Liver (tissue), 9 donors: ENCODE data around the gene SIM2. TPM values are rescaled to one million over a fixed set of nuclear protein-coding genes. Genes with fewer than 3 reads are reported as not detected.

ENCODE experiments used
- DNase-seq: peaks from one replicate; pipeline ENCODE4 v3.0.0-alpha.2; 2017; ENCODE audit warnings: low spot score
- H3K27ac ChIP-seq, 2 donors: one replicate each; pipeline ENCODE4 v1.7.0; 2013; ENCODE audit warnings: inconsistent platforms in 2 of 2, low read length in 2 of 2, control low read depth in 1 of 2, low read depth in 1 of 2, mild to moderate bottlenecking in 1 of 2
- H3K27me3 ChIP-seq, 4 donors: one replicate each; pipeline versions ENCODE4 v1.6.1 to v1.7.0; 2013; ENCODE audit warnings: low read length in 3 of 4, inconsistent platforms in 1 of 4, mild to moderate bottlenecking in 1 of 4, moderate library complexity in 1 of 4; ENCODE audit not compliant: control insufficient read depth in 4 of 4, insufficient read depth in 4 of 4
- H3K36me3 ChIP-seq, 4 donors: one replicate each; pipeline versions ENCODE4 v1.6.1 to v1.7.0; 2013; ENCODE audit warnings: low read length in 3 of 4, mild to moderate bottlenecking in 3 of 4, low read depth in 1 of 4, moderate library complexity in 1 of 4; ENCODE audit not compliant: control insufficient read depth in 4 of 4, insufficient read depth in 3 of 4
- H3K4me1 ChIP-seq, 4 donors: one replicate each; pipeline versions ENCODE4 v1.6.1 to v1.7.0; 2013; ENCODE audit warnings: low read length in 3 of 4, mild to moderate bottlenecking in 3 of 4, moderate library complexity in 1 of 4; ENCODE audit not compliant: control insufficient read depth in 4 of 4, insufficient read depth in 4 of 4
- H3K4me3 ChIP-seq, 3 donors: one replicate each; pipeline versions ENCODE4 v1.6.1 to v1.7.0; 2013; ENCODE audit warnings: low read length in 3 of 3, control low read depth in 1 of 3, low read depth in 1 of 3, mild to moderate bottlenecking in 1 of 3
- H3K9ac ChIP-seq, 2 donors: one replicate each; pipeline ENCODE4 v1.7.0; 2013; ENCODE audit warnings: low read length in 2 of 2, mild to moderate bottlenecking in 2 of 2, moderate library complexity in 2 of 2, control low read depth in 1 of 2, low read depth in 1 of 2
- H3K9me3 ChIP-seq, 4 donors: one replicate each; pipeline versions ENCODE4 v1.6.1 to v1.7.0; 2013; ENCODE audit warnings: low read length in 3 of 4; ENCODE audit not compliant: control insufficient read depth in 4 of 4
- EGR1 ChIP-seq, 2 donors: IDR thresholded peaks; 2 replicates each; pipeline ENCODE4 v1.6.1; 2016 to 2018; ENCODE audit warnings: antibody characterized with exemption in 2 of 2, low read depth in 2 of 2
- FOXA1 ChIP-seq: IDR thresholded peaks from 2 replicates; pipeline ENCODE4 v1.6.1; 2016; ENCODE audit warnings: antibody characterized with exemption
- FOXA2 ChIP-seq: IDR thresholded peaks from 2 replicates; pipeline ENCODE4 v1.6.1; 2016; ENCODE audit warnings: antibody characterized with exemption
- GABPA ChIP-seq, 2 donors: IDR thresholded peaks in 1 of 2; conservative IDR thresholded peaks in 1 of 2; 2 replicates each; pipeline ENCODE4 v1.6.1; 2016; ENCODE audit warnings: antibody characterized with exemption in 2 of 2, mild to moderate bottlenecking in 1 of 2, moderate library complexity in 1 of 2
- HNF4A ChIP-seq, 2 donors: conservative IDR thresholded peaks; 2 replicates each; pipeline ENCODE4 v1.6.1; 2016; ENCODE audit warnings: antibody characterized with exemption in 2 of 2, mild to moderate bottlenecking in 2 of 2
- HNF4G ChIP-seq: IDR thresholded peaks from 2 replicates; pipeline ENCODE4 v1.6.1; 2016; ENCODE audit warnings: antibody characterized with exemption
- JUND ChIP-seq, 2 donors: IDR thresholded peaks; 2 replicates each; pipeline ENCODE4 v1.6.1; 2016; ENCODE audit warnings: antibody characterized with exemption in 2 of 2
- MAX ChIP-seq: IDR thresholded peaks from 2 replicates; pipeline ENCODE4 v1.6.1; 2016; ENCODE audit warnings: antibody characterized with exemption
- NR2F2 ChIP-seq: IDR thresholded peaks from 2 replicates; pipeline ENCODE4 v1.6.1; 2016; ENCODE audit warnings: antibody characterized with exemption
- RAD21 ChIP-seq, 2 donors: IDR thresholded peaks; 2 replicates each; pipeline ENCODE4 v1.6.1; 2016; ENCODE audit warnings: antibody characterized with exemption in 2 of 2, mild to moderate bottlenecking in 2 of 2
- RXRA ChIP-seq, 2 donors: IDR thresholded peaks; 2 replicates each; pipeline ENCODE4 v1.6.1; 2017 to 2018; ENCODE audit warnings: antibody characterized with exemption in 2 of 2, mild to moderate bottlenecking in 1 of 2
- SP1 ChIP-seq: IDR thresholded peaks from 2 replicates; pipeline ENCODE4 v1.6.1; 2018; ENCODE audit warnings: antibody characterized with exemption, mild to moderate bottlenecking
- TAF1 ChIP-seq: conservative IDR thresholded peaks from 2 replicates; pipeline ENCODE4 v1.6.1; 2016; ENCODE audit warnings: antibody characterized with exemption, mild to moderate bottlenecking
- YY1 ChIP-seq: IDR thresholded peaks from 2 replicates; pipeline ENCODE4 v1.6.1; 2016; ENCODE audit warnings: antibody characterized with exemption, mild to moderate bottlenecking
- ZBTB33 ChIP-seq: IDR thresholded peaks from 2 replicates; pipeline ENCODE4 v1.6.1; 2016; ENCODE audit warnings: antibody characterized with exemption
- WGBS: extraction: QIAGEN DNeasy Blood & Tissue Kit; methylation state at CpG from one replicate; pipeline ENCODE4 v1.1.7; 2013; 5-methylcytosine and 5-hydroxymethylcytosine counted together
- polyA plus RNA-seq, 2 donors: library from polyadenylated mRNA; stranded (reverse) in 1 of 2; unstranded in 1 of 2; fragments of 200-250 nt in 1 of 2; fragments of >200 nt in 1 of 2; fragmentation: Nextera tagmentation in 1 of 2; extraction: Ambion mirVana in 1 of 2; gene quantifications; one replicate each; pipeline versions ENCODE4 v1.2.1 to v1.2.3, GENCODE V29; 2013 to 2015
- total RNA-seq, 2 donors: library from RNA; depleted of rRNA; stranded (reverse); fragments of >200 nt; gene quantifications; one replicate each; pipeline ENCODE4 v1.2.3, GENCODE V29; 2014
- TF ChIP-seq, protein P1 (sequence below): fragments of 150-350 bp; IDR thresholded peaks from 2 replicates; pipeline ENCODE4 v1.5.1; 2017; ENCODE audit warnings: improper control_type of control experiment, low read depth, low read length; ENCODE audit not compliant: missing input control
- TF ChIP-seq, protein P2 (sequence below): IDR thresholded peaks from 2 replicates; pipeline ENCODE4 v1.6.1; 2016; ENCODE audit warnings: antibody characterized with exemption, mild to moderate bottlenecking
- donor health status: healthy.
- donor health status: healthy.
- donor health status: healthy.
- donor health status: healthy.
- donor health status: healthy.

SIM2 gene
- total and polyA plus RNA-seq, 4 donors: 0.19 TPM; not detected in 3

- H3K27ac ChIP-seq: no peak overlapping the region
- no peaks in the 10 kb centered on the region for H3K36me3 ChIP-seq
- peak; percentile 32 for DNase-seq
- H3K4me1 ChIP-seq: peaks cover 13 to 28% (median 17%) of the 10 kb centered on the region in 4 donors
- H3K27me3 ChIP-seq: peaks cover 13 to 41% (median 27%) of the 10 kb centered on the region in 4 donors
- H3K9ac ChIP-seq: no peak overlapping the region
- H3K9me3 ChIP-seq: no peaks in the 10 kb centered on the region
- 8% methylated on average over 22 of the region's 22 CpGs for WGBS
- H3K4me3 ChIP-seq: no peak overlapping the region
- TF ChIP-seq GABPA (IDR thresholded peaks at IDR 0.05 in 1 of 2, conservative IDR thresholded peaks at IDR 0.05 in 1 of 2) (no peak), HNF4G (no peak), FOXA2 (no peak), RAD21 (IDR thresholded peaks at IDR 0.05) (no peak), FOXA1 (no peak), JUND (IDR thresholded peaks at IDR 0.05) (no peak)
Observed at GRCh38 chr21:36705679-36706481, 7.0 kb downstream of the SIM2 start.

GRCh38 chr21:36706482-36706852, 7.6 kb downstream of the SIM2 start:
- H3K4me3 ChIP-seq: no peak overlapping the region
- no peaks in the 10 kb centered on the region for H3K36me3 ChIP-seq
- H3K9me3 ChIP-seq: no peaks in the 10 kb centered on the region
- no peak for TF ChIP-seq HNF4A (conservative IDR thresholded peaks at IDR 0.05)
- TF ChIP-seq, protein P1, sequence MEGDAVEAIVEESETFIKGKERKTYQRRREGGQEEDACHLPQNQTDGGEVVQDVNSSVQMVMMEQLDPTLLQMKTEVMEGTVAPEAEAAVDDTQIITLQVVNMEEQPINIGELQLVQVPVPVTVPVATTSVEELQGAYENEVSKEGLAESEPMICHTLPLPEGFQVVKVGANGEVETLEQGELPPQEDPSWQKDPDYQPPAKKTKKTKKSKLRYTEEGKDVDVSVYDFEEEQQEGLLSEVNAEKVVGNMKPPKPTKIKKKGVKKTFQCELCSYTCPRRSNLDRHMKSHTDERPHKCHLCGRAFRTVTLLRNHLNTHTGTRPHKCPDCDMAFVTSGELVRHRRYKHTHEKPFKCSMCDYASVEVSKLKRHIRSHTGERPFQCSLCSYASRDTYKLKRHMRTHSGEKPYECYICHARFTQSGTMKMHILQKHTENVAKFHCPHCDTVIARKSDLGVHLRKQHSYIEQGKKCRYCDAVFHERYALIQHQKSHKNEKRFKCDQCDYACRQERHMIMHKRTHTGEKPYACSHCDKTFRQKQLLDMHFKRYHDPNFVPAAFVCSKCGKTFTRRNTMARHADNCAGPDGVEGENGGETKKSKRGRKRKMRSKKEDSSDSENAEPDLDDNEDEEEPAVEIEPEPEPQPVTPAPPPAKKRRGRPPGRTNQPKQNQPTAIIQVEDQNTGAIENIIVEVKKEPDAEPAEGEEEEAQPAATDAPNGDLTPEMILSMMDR: no peak
- no peak for TF ChIP-seq TAF1
- TF ChIP-seq RXRA (IDR thresholded peaks at IDR 0.05): no peak
- TF ChIP-seq JUND (IDR thresholded peaks at IDR 0.05): no peak
- no peak for TF ChIP-seq YY1
- no peak for TF ChIP-seq FOXA1
- no peak for TF ChIP-seq MAX
- peaks cover 10 to 22% (median 12%) of the 10 kb centered on the region in 4 donors for H3K4me1 ChIP-seq
- no peak overlapping the region for H3K27ac ChIP-seq
- H3K27me3 ChIP-seq: peaks cover 13 to 39% (median 27%) of the 10 kb centered on the region in 4 donors
- 14% methylated on average over 13 of the region's 13 CpGs for WGBS
- DNase-seq: no peak
- no peak overlapping the region for H3K9ac ChIP-seq

- Histone ChIP-seq H3K36me3 (no peaks in the 10 kb centered on the region), H3K27ac (no peak overlapping the region), H3K4me3 (no peak overlapping the region), H3K27me3 (peaks cover 12 to 36% (median 25%) of the 10 kb centered on the region in 4 donors), H3K4me1 (peaks cover 10 to 21% (median 12%) of the 10 kb centered on the region in 4 donors), H3K9ac (no peak overlapping the region), H3K9me3 (no peaks in the 10 kb centered on the region)
- DNase-seq: no peak
- 11% methylated on average over 32 of the region's 32 CpGs for WGBS
- no peak for TF ChIP-seq NR2F2
- no peak for TF ChIP-seq MAX
- no peak for TF ChIP-seq ZBTB33
- TF ChIP-seq GABPA (IDR thresholded peaks at IDR 0.05 in 1 of 2, conservative IDR thresholded peaks at IDR 0.05 in 1 of 2): no peak
- no peak for TF ChIP-seq HNF4G
- no peak for TF ChIP-seq FOXA1
- no peak for TF ChIP-seq RAD21 (IDR thresholded peaks at IDR 0.05)
- TF ChIP-seq SP1: no peak
- TF ChIP-seq, protein P2, sequence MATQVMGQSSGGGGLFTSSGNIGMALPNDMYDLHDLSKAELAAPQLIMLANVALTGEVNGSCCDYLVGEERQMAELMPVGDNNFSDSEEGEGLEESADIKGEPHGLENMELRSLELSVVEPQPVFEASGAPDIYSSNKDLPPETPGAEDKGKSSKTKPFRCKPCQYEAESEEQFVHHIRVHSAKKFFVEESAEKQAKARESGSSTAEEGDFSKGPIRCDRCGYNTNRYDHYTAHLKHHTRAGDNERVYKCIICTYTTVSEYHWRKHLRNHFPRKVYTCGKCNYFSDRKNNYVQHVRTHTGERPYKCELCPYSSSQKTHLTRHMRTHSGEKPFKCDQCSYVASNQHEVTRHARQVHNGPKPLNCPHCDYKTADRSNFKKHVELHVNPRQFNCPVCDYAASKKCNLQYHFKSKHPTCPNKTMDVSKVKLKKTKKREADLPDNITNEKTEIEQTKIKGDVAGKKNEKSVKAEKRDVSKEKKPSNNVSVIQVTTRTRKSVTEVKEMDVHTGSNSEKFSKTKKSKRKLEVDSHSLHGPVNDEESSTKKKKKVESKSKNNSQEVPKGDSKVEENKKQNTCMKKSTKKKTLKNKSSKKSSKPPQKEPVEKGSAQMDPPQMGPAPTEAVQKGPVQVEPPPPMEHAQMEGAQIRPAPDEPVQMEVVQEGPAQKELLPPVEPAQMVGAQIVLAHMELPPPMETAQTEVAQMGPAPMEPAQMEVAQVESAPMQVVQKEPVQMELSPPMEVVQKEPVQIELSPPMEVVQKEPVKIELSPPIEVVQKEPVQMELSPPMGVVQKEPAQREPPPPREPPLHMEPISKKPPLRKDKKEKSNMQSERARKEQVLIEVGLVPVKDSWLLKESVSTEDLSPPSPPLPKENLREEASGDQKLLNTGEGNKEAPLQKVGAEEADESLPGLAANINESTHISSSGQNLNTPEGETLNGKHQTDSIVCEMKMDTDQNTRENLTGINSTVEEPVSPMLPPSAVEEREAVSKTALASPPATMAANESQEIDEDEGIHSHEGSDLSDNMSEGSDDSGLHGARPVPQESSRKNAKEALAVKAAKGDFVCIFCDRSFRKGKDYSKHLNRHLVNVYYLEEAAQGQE: no peak
- no peak for TF ChIP-seq EGR1 (IDR thresholded peaks at IDR 0.05; ENCODE audit: low read depth in 2 of 2)
- no peak for TF ChIP-seq TAF1
- TF ChIP-seq FOXA2: no peak
- TF ChIP-seq JUND (IDR thresholded peaks at IDR 0.05): no peak
- no peak for TF ChIP-seq YY1
- TF ChIP-seq HNF4A (conservative IDR thresholded peaks at IDR 0.05): no peak
- TF ChIP-seq RXRA (IDR thresholded peaks at IDR 0.05): no peak
Observed at GRCh38 chr21:36706951-36707762, 8.2 kb downstream of the SIM2 start.
